Kidney capillary endothelial cell (primary cell): ENCODE measurements around the gene KCNK5.

Experiments
- DNase-seq: peaks from one replicate; pipeline ENCODE4 v3.0.0-alpha.2; 2018; ENCODE audit warnings: low spot score

The KCNK5 gene

GRCh38 chr6:39197922-39198500 lies 31.3 kb downstream of the KCNK5 start:
- no peak for DNase-seq

GRCh38 chr6:39197521-39197920 lies 31.8 kb downstream of the KCNK5 start:
- DNase-seq = no peak

GRCh38 chr6:39196673-39197091 lies 32.6 kb downstream of the KCNK5 start:
- no peak for DNase-seq

GRCh38 chr6:39195792-39196385 lies 33.4 kb downstream of the KCNK5 start:
- DNase-seq = no peak

- no peak for DNase-seq
Measured at GRCh38 chr6:39194466-39194865, 34.8 kb downstream of the KCNK5 start.

GRCh38 chr6:39193201-39193791 lies 36.0 kb downstream of the KCNK5 start:
- no peak for DNase-seq

GRCh38 chr6:39192736-39193135 lies 36.5 kb downstream of the KCNK5 start:
- no peak for DNase-seq

- DNase-seq = no peak
Measured at GRCh38 chr6:39191236-39191930, 37.9 kb downstream of the KCNK5 start.

GRCh38 chr6:39190545-39191235 lies 38.6 kb downstream of the KCNK5 start:
- no peak for DNase-seq

- DNase-seq = peak; percentile 4
Measured at GRCh38 chr6:39189915-39190544, 39.2 kb downstream of the KCNK5 start.

- DNase-seq = no peak
Measured at GRCh38 chr6:39189131-39189530, 40.1 kb downstream of the KCNK5 start.

- DNase-seq = no peak
Measured at GRCh38 chr6:39188571-39188970, 40.7 kb downstream of the KCNK5 start.

GRCh38 chr6:39188098-39188450 lies 41.2 kb downstream of the KCNK5 start:
- no peak for DNase-seq

- DNase-seq = no peak
Measured at GRCh38 chr6:39184906-39185580, 44.2 kb downstream of the KCNK5 start.

- DNase-seq = no peak
Measured at GRCh38 chr6:39182604-39183003, 46.7 kb downstream of the KCNK5 start.

- no peak for DNase-seq
Measured at GRCh38 chr6:39181826-39182225, 47.4 kb downstream of the KCNK5 start.

GRCh38 chr6:39181333-39181732 lies 47.9 kb downstream of the KCNK5 start:
- DNase-seq = no peak

GRCh38 chr6:39178804-39179203 lies 50.5 kb downstream of the KCNK5 start:
- no peak for DNase-seq

GRCh38 chr6:39178235-39178634 lies 51.0 kb downstream of the KCNK5 start:
- no peak for DNase-seq

GRCh38 chr6:39177130-39177529 lies 52.1 kb downstream of the KCNK5 start:
- no peak for DNase-seq

- no peak for DNase-seq
Measured at GRCh38 chr6:39173270-39173669, 56.0 kb downstream of the KCNK5 start.

- DNase-seq = no peak
Measured at GRCh38 chr6:39172377-39172757, 56.9 kb downstream of the KCNK5 start.
